Mucosa of stomach (tissue), 1 donor: ENCODE data around the gene FNBP1.
A peak's percentile ranks its signal among the peaks of the same experiment; 100 is the strongest.
"Not testable (repeated sequence)": the region's sequence is repeated elsewhere in the genome, so short reads cannot be mapped to it uniquely, and the experiment has no call there.

Source experiments
- H3K27me3 ChIP-seq: one replicate; pipeline ENCODE4 v1.7.0; 2013; ENCODE audit warnings: mild to moderate bottlenecking, low read length; ENCODE audit not compliant: control insufficient read depth, insufficient read depth
- H3K36me3 ChIP-seq: one replicate; pipeline ENCODE4 v1.7.0; 2013; ENCODE audit warnings: low read length; ENCODE audit not compliant: control insufficient read depth, insufficient read depth
- H3K4me1 ChIP-seq: one replicate; pipeline ENCODE4 v1.7.0; 2013; ENCODE audit warnings: mild to moderate bottlenecking, low read length; ENCODE audit not compliant: control insufficient read depth, insufficient read depth
- H3K4me3 ChIP-seq: one replicate; pipeline ENCODE4 v1.7.0; 2013; ENCODE audit warnings: low read length
- H3K9ac ChIP-seq: one replicate; pipeline ENCODE4 v1.7.0; 2013; ENCODE audit warnings: mild to moderate bottlenecking, low read length, moderate library complexity
- H3K9me3 ChIP-seq: one replicate; pipeline ENCODE4 v1.7.0; 2013; ENCODE audit warnings: mild to moderate bottlenecking, low read length, moderate library complexity; ENCODE audit not compliant: control insufficient read depth
- donor health status: Pancreatic carcinoma.

The FNBP1 gene

GRCh38 chr9:130013326-130013725, 29.7 kb downstream of the FNBP1 start:
- Histone ChIP-seq H3K9ac (no peak overlapping the region), H3K36me3 (no peaks in the 10 kb centered on the region), H3K4me1 (peaks cover 5% of the 10 kb centered on the region), H3K27me3 (no peaks in the 10 kb centered on the region), H3K4me3 (no peak overlapping the region), H3K9me3 (no peaks in the 10 kb centered on the region)

- no peaks in the 10 kb centered on the region for H3K27me3 ChIP-seq
- no peak overlapping the region for H3K9ac ChIP-seq
- no peaks in the 10 kb centered on the region for H3K9me3 ChIP-seq
- H3K4me1 ChIP-seq, result peaks cover 5% of the 10 kb centered on the region
- H3K36me3 ChIP-seq, result no peaks in the 10 kb centered on the region
- no peak overlapping the region for H3K4me3 ChIP-seq
Measured at GRCh38 chr9:130010151-130010988, 32.6 kb downstream of the FNBP1 start.

GRCh38 chr9:130009546-130009945, 33.4 kb downstream of the FNBP1 start:
- H3K9ac ChIP-seq, H3K9me3 ChIP-seq, H3K36me3 ChIP-seq, H3K4me3 ChIP-seq, H3K27me3 ChIP-seq, H3K4me1 ChIP-seq: not testable (repeated sequence)

GRCh38 chr9:130008538-130008937, 34.5 kb downstream of the FNBP1 start:
- Histone ChIP-seq H3K27me3 (no peaks in the 10 kb centered on the region), H3K9ac (no peak overlapping the region), H3K4me3 (no peak overlapping the region)

GRCh38 chr9:130006952-130007351, 36.0 kb downstream of the FNBP1 start:
- H3K9me3 ChIP-seq, H3K9ac ChIP-seq, H3K27me3 ChIP-seq, H3K4me3 ChIP-seq, H3K36me3 ChIP-seq, H3K4me1 ChIP-seq: not testable (repeated sequence)

More at GRCh38 chr9:130008538-130008937, 34.5 kb downstream of the FNBP1 start:
- peaks cover 5% of the 10 kb centered on the region for H3K4me1 ChIP-seq
- H3K9me3 ChIP-seq, result no peaks in the 10 kb centered on the region
- no peaks in the 10 kb centered on the region for H3K36me3 ChIP-seq

GRCh38 chr9:130003943-130004552, 38.9 kb downstream of the FNBP1 start:
- Histone ChIP-seq H3K9me3 (no peaks in the 10 kb centered on the region), H3K9ac (no peak overlapping the region)

GRCh38 chr9:130002320-130002719, 40.7 kb downstream of the FNBP1 start:
- no peaks in the 10 kb centered on the region for H3K27me3 ChIP-seq
- no peak overlapping the region for H3K9ac ChIP-seq
- H3K4me1 ChIP-seq, result no peaks in the 10 kb centered on the region
- no peaks in the 10 kb centered on the region for H3K9me3 ChIP-seq
- H3K4me3 ChIP-seq, result no peak overlapping the region
- H3K36me3 ChIP-seq, result no peaks in the 10 kb centered on the region

More at GRCh38 chr9:130003943-130004552, 38.9 kb downstream of the FNBP1 start:
- Histone ChIP-seq H3K36me3 (no peaks in the 10 kb centered on the region), H3K4me3 (no peak overlapping the region), H3K27me3 (no peaks in the 10 kb centered on the region), H3K4me1 (peaks cover 5% of the 10 kb centered on the region)

GRCh38 chr9:130001190-130001589, 41.8 kb downstream of the FNBP1 start:
- H3K9ac ChIP-seq, result no peak overlapping the region
- H3K27me3 ChIP-seq, result no peaks in the 10 kb centered on the region
- H3K9me3 ChIP-seq, result no peaks in the 10 kb centered on the region
- H3K36me3 ChIP-seq, result no peaks in the 10 kb centered on the region
- no peak overlapping the region for H3K4me3 ChIP-seq
- H3K4me1 ChIP-seq, result peaks cover under 1% of the 10 kb centered on the region

GRCh38 chr9:129999141-129999510, 43.9 kb downstream of the FNBP1 start:
- Histone ChIP-seq H3K36me3 (no peaks in the 10 kb centered on the region), H3K9me3 (no peaks in the 10 kb centered on the region), H3K27me3 (no peaks in the 10 kb centered on the region), H3K4me1 (peaks cover 13% of the 10 kb centered on the region), H3K9ac (no peak overlapping the region), H3K4me3 (no peak overlapping the region)

- H3K9ac ChIP-seq, result no peak overlapping the region
- H3K4me1 ChIP-seq, result peaks cover 13% of the 10 kb centered on the region
Measured at GRCh38 chr9:129998491-129999140, 44.4 kb downstream of the FNBP1 start.

GRCh38 chr9:129997706-129998105, 45.3 kb downstream of the FNBP1 start:
- not testable (repeated sequence) for H3K27me3 ChIP-seq, H3K9me3 ChIP-seq, H3K36me3 ChIP-seq, H3K9ac ChIP-seq, H3K4me3 ChIP-seq
- H3K4me1 ChIP-seq, result peaks cover 13% of the 10 kb centered on the region

More at GRCh38 chr9:129998491-129999140, 44.4 kb downstream of the FNBP1 start:
- Histone ChIP-seq H3K36me3 (no peaks in the 10 kb centered on the region), H3K27me3 (no peaks in the 10 kb centered on the region), H3K9me3 (no peaks in the 10 kb centered on the region), H3K4me3 (no peak overlapping the region)

GRCh38 chr9:129996161-129996830, 46.7 kb downstream of the FNBP1 start:
- H3K27me3 ChIP-seq, result no peaks in the 10 kb centered on the region
- peak overlapping the region; percentile 2 for H3K9ac ChIP-seq
- H3K9me3 ChIP-seq, result no peaks in the 10 kb centered on the region
- no peak overlapping the region for H3K4me3 ChIP-seq
- no peaks in the 10 kb centered on the region for H3K36me3 ChIP-seq
- H3K4me1 ChIP-seq, result peaks cover 13% of the 10 kb centered on the region
